HepG2 (cell line): ENCODE measurements around the gene TM9SF4. TPM values are rescaled to one million over a fixed set of nuclear protein-coding genes. Genes with fewer than 3 reads are reported as not detected.

ENCODE experiments used
- ARNT2 ChIP-seq: sonication (generic); formaldehyde crosslinking; IDR thresholded peaks from 2 replicates; pipeline ENCODE4 v1.8.0; 2022; ENCODE audit warnings: mild to moderate bottlenecking, low read depth, missing genetic modification reagents, moderate library complexity
- ATF7-NPFF ChIP-seq: sonication (generic); formaldehyde crosslinking; IDR thresholded peaks from 2 replicates; pipeline ENCODE4 v1.8.1; 2023; ENCODE audit warnings: mild to moderate bottlenecking, low read depth, missing genetic modification reagents, moderate library complexity
- BCL6 ChIP-seq: IDR thresholded peaks from 2 replicates; pipeline ENCODE4 v1.6.1; 2016; ENCODE audit warnings: missing genetic modification reagents, missing compliant biosample characterization
- CCAR2 ChIP-seq: fragments of 200-400 bp; formaldehyde crosslinking; optimal IDR thresholded peaks from 2 replicates; pipeline ENCODE3; 2018; ENCODE audit warnings: low read depth, mild to moderate bottlenecking, low read length, moderate library complexity
- CENPX ChIP-seq: sonication (generic); formaldehyde crosslinking; IDR thresholded peaks from 2 replicates; pipeline ENCODE4 v1.9.0; 2021; ENCODE audit warnings: mild to moderate bottlenecking, missing genetic modification reagents, moderate library complexity
- EHMT2 ChIP-seq: fragments of 200-600 bp; sonication (generic); IDR thresholded peaks from 2 replicates; pipeline ENCODE4 v1.7.0; 2017; ENCODE audit warnings: antibody characterized with exemption, low read depth, low read length, borderline replicate concordance
- HDAC2 ChIP-seq: sonication (generic); formaldehyde crosslinking; IDR thresholded peaks from 2 replicates; pipeline ENCODE4 v1.4.0; 2020; ENCODE audit warnings: missing genetic modification reagents
- HMGA1 ChIP-seq: sonication (generic); formaldehyde crosslinking; conservative IDR thresholded peaks from 2 replicates; pipeline ENCODE4 v1.4.0; 2020; ENCODE audit warnings: missing genetic modification reagents
- HOXA5 ChIP-seq: sonication (generic); formaldehyde crosslinking; IDR thresholded peaks from 2 replicates; pipeline ENCODE4 v1.4.0; 2020; ENCODE audit warnings: missing genetic modification reagents
- JUND ChIP-seq: sonication (generic); formaldehyde crosslinking; IDR thresholded peaks from 2 replicates; pipeline ENCODE4 v1.8.0; 2022; ENCODE audit warnings: mild to moderate bottlenecking, missing genetic modification reagents
- MAFF ChIP-seq: IDR thresholded peaks from 2 replicates; pipeline ENCODE4 v1.6.1; 2011; ENCODE audit warnings: low read depth, low read length, improper control_type of control experiment
- MED8 ChIP-seq: sonication (generic); formaldehyde crosslinking; IDR thresholded peaks from 2 replicates; pipeline ENCODE4 v1.8.1; 2023; ENCODE audit warnings: mild to moderate bottlenecking, missing genetic modification reagents; ENCODE audit not compliant: insufficient replicate concordance
- MEIS1 ChIP-seq: sonication (generic); formaldehyde crosslinking; IDR thresholded peaks from 2 replicates; pipeline ENCODE4 v1.9.0; 2021; ENCODE audit warnings: mild to moderate bottlenecking, missing genetic modification reagents, moderate library complexity, borderline replicate concordance
- RFXAP ChIP-seq: sonication (generic); formaldehyde crosslinking; IDR thresholded peaks from 2 replicates; pipeline ENCODE4 v1.4.0; 2020; ENCODE audit warnings: missing genetic modification reagents, borderline replicate concordance
- STAG1 ChIP-seq: sonication (generic); formaldehyde crosslinking; IDR thresholded peaks from 2 replicates; pipeline ENCODE4 v1.4.0; 2020; ENCODE audit warnings: missing genetic modification reagents
- SYNCRIP ChIP-seq: fragments of 200-400 bp; formaldehyde crosslinking; IDR thresholded peaks from 2 replicates; pipeline ENCODE4 v1.6.1; 2018; ENCODE audit warnings: mild to moderate bottlenecking, low read depth, low read length; ENCODE audit not compliant: insufficient read depth
- TOPORS ChIP-seq: sonication (generic); formaldehyde crosslinking; IDR thresholded peaks from 2 replicates; pipeline ENCODE4 v1.8.0; 2023; ENCODE audit warnings: mild to moderate bottlenecking, missing genetic modification reagents
- ZNF136 ChIP-seq: sonication (generic); formaldehyde crosslinking; IDR thresholded peaks from 2 replicates; pipeline ENCODE4 v1.8.1; 2022; ENCODE audit warnings: low read depth, mild to moderate bottlenecking, moderate library complexity, missing genetic modification reagents
- ZNF292 ChIP-seq: sonication (generic); formaldehyde crosslinking; IDR thresholded peaks from 2 replicates; pipeline ENCODE4 v1.8.1; 2022; ENCODE audit warnings: mild to moderate bottlenecking, low read depth, missing genetic modification reagents, borderline replicate concordance
- ZNF430 ChIP-seq: sonication (generic); formaldehyde crosslinking; IDR thresholded peaks from 2 replicates; pipeline ENCODE4 v1.9.0; 2021; ENCODE audit warnings: mild to moderate bottlenecking, missing genetic modification reagents
- ZNF543 ChIP-seq: sonication (generic); formaldehyde crosslinking; IDR thresholded peaks from 2 replicates; pipeline ENCODE4 v1.4.0; 2020; ENCODE audit warnings: mild to moderate bottlenecking, missing genetic modification reagents
- ZNF670 ChIP-seq: sonication (generic); formaldehyde crosslinking; IDR thresholded peaks from 2 replicates; pipeline ENCODE4 v1.8.0; 2022; ENCODE audit warnings: mild to moderate bottlenecking, missing genetic modification reagents, borderline replicate concordance
- ZNF674 ChIP-seq: sonication (generic); formaldehyde crosslinking; IDR thresholded peaks from 2 replicates; pipeline ENCODE4 v1.5.0; 2020; ENCODE audit warnings: low read depth, mild to moderate bottlenecking, missing genetic modification reagents
- ZNF773 ChIP-seq: sonication (generic); formaldehyde crosslinking; IDR thresholded peaks from 2 replicates; pipeline ENCODE4 v1.4.0; 2020; ENCODE audit warnings: missing genetic modification reagents, borderline replicate concordance
- ZNF782 ChIP-seq: sonication (generic); formaldehyde crosslinking; IDR thresholded peaks from 2 replicates; pipeline ENCODE4 v1.4.0; 2020; ENCODE audit warnings: missing genetic modification reagents, mild to moderate bottlenecking, borderline replicate concordance
- ZSCAN20 ChIP-seq: sonication (generic); formaldehyde crosslinking; IDR thresholded peaks from 2 replicates; pipeline ENCODE4 v1.4.0; 2020; ENCODE audit warnings: missing genetic modification reagents, mild to moderate bottlenecking, borderline replicate concordance
- ZSCAN21 ChIP-seq: sonication (generic); formaldehyde crosslinking; IDR thresholded peaks from 2 replicates; pipeline ENCODE4 v1.8.0; 2022; ENCODE audit warnings: mild to moderate bottlenecking, missing genetic modification reagents, moderate library complexity, borderline replicate concordance
- polyA plus RNA-seq, 8 experiments: library from polyadenylated mRNA; depleted of rRNA in 3 of 8; stranded (reverse) in 7 of 8; unstranded in 1 of 8; fragments of >200 nt; fragmentation: Illumina TruSeq in 4 of 8; extraction: Trizol in 4 of 8; gene quantifications; 2 replicates each; pipeline versions ENCODE4 v1.2.1 to v1.2.3, GENCODE V29; 2011 to 2016; ENCODE audit warnings: low read depth in 4 of 8, missing spikeins in 1 of 8, mixed read lengths in 1 of 8; ENCODE audit not compliant: insufficient read depth in 1 of 8
- total RNA-seq, 5 experiments: library from RNA; depleted of rRNA; stranded (reverse); fragments of >200 nt; fragmentation: Illumina TruSeq; extraction: Trizol; gene quantifications; 2 replicates each; pipeline ENCODE4 v1.2.3, GENCODE V29; 2016; ENCODE audit warnings: low read depth in 1 of 5
- TF ChIP-seq, protein P1 (sequence below): sonication (generic); formaldehyde crosslinking; IDR thresholded peaks from 2 replicates; pipeline ENCODE4 v1.5.0; 2020; ENCODE audit warnings: missing genetic modification reagents, mild to moderate bottlenecking, borderline replicate concordance
- TF ChIP-seq, protein P2 (sequence below): sonication (generic); formaldehyde crosslinking; IDR thresholded peaks from 2 replicates; pipeline ENCODE4 v1.5.1; 2020; ENCODE audit warnings: mild to moderate bottlenecking, missing genetic modification reagents, moderate library complexity

Gene TM9SF4
- total and polyA plus RNA-seq, 2 of the 13 experiments (the other 11 are each of a cell fraction or from before 2014, with no cell fraction given): 53.5 to 171 TPM

DNA sequence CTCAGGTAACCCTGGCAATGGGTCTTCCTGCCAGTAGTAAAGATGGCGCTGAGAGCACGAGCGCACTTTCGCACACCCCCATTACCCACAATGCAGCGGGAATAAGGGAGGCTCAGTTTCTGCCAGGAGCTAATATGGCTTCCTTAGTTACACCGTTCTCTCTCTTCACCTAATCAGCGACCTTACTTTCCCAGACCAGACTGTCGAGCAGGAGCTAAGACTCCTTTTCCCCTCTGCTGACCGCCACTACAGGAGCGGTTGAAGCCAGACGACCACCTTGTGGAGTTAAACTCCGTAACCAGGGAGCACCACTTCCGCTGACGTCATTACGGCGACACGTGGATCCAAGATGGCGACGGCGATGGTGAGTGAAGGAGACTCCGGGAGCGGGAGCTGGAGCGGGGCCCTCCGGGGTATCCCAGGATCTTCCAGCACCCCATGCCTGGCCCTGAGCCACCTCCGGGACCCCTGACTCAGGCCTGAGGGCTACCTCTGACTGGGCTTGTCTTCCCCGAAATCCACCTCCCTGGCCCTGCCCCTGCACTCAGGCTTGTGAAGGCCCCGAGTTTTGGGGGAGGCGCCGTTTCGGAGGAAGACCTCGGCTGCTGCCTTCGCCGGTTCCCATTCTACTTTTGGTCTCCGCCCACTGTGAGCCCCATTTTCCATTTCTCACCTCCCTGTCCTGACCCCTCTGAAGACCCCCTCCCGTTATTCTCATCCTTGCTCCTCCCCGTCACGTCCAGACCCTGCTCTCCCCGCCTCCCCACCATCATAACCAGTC lies at the start of gene TM9SF4 (continued):
- TF ChIP-seq, protein P1, sequence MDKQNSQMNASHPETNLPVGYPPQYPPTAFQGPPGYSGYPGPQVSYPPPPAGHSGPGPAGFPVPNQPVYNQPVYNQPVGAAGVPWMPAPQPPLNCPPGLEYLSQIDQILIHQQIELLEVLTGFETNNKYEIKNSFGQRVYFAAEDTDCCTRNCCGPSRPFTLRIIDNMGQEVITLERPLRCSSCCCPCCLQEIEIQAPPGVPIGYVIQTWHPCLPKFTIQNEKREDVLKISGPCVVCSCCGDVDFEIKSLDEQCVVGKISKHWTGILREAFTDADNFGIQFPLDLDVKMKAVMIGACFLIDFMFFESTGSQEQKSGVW (CRISPR knock-in tag): peak; percentile 87; the same call in 1 of the 2 replicates
- TF ChIP-seq CENPX (CRISPR knock-in tag): no peak
- peak; percentile 92; the same call in 1 of the 2 replicates for TF ChIP-seq RFXAP (CRISPR knock-in tag)
- TF ChIP-seq HOXA5 (CRISPR knock-in tag): peak; percentile 98
- peak; percentile 38; the same call in 1 of the 2 replicates for TF ChIP-seq TOPORS
- no peak; the same call in 1 of the 2 replicates for TF ChIP-seq ZSCAN21 (CRISPR knock-in tag)
- TF ChIP-seq ZNF782 (CRISPR knock-in tag): peak; percentile 75; the same call in 1 of the 2 replicates
- peak; percentile 83 for TF ChIP-seq CCAR2
- TF ChIP-seq ZNF773: peak; percentile 84; the same call in 1 of the 2 replicates
- TF ChIP-seq MED8: peak; percentile 81
- peak; percentile 96 for TF ChIP-seq JUND (CRISPR knock-in tag)
- peak; percentile 82 for TF ChIP-seq ARNT2
- TF ChIP-seq ZSCAN20 (CRISPR knock-in tag): peak; percentile 89; the same call in 1 of the 2 replicates
- TF ChIP-seq STAG1: no peak; the same call in 1 of the 2 replicates
- no peak for TF ChIP-seq SYNCRIP
- peak; percentile 99 for TF ChIP-seq ZNF430
- TF ChIP-seq MAFF: 0 out of 2 replicates have a peak, but pooled peaks have one; percentile 12
- peak; percentile 19; the same call in 1 of the 2 replicates for TF ChIP-seq ZNF674 (CRISPR knock-in tag)
- peak; percentile 69 for TF ChIP-seq ATF7-NPFF (CRISPR knock-in tag)
- TF ChIP-seq ZNF670: peak; percentile 93
- peak; percentile 91 for TF ChIP-seq HDAC2 (CRISPR knock-in tag)
- TF ChIP-seq HMGA1: no peak
- TF ChIP-seq ZNF292 (CRISPR knock-in tag): peak; percentile 80; the same call in 1 of the 2 replicates
- peak; percentile 100 for TF ChIP-seq EHMT2
- peak; percentile 89 for TF ChIP-seq MEIS1 (CRISPR knock-in tag)
- TF ChIP-seq BCL6: peak; percentile 53
- TF ChIP-seq ZNF136 (CRISPR knock-in tag): no peak
- peak; percentile 93 for TF ChIP-seq ZNF543 (CRISPR knock-in tag)
- TF ChIP-seq, protein P2, sequence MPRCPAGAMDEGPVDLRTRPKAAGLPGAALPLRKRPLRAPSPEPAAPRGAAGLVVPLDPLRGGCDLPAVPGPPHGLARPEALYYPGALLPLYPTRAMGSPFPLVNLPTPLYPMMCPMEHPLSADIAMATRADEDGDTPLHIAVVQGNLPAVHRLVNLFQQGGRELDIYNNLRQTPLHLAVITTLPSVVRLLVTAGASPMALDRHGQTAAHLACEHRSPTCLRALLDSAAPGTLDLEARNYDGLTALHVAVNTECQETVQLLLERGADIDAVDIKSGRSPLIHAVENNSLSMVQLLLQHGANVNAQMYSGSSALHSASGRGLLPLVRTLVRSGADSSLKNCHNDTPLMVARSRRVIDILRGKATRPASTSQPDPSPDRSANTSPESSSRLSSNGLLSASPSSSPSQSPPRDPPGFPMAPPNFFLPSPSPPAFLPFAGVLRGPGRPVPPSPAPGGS (CRISPR knock-in tag): peak; percentile 86; the same call in 1 of the 2 replicates
